ENCODE measurements around the gene CREB3L4.

- TF ChIP-seq CTCF (IDR thresholded peaks at IDR 0.05; ENCODE audit: low read depth, low read length, poor library complexity, severe bottlenecking) (no peak), EZH2phosphoT487 (IDR thresholded peaks at IDR 0.05; ENCODE audit: borderline replicate concordance, low read length) (no peak)
Measured at GRCh38 chr1:153990468-153991150, 22.9 kb downstream of the CREB3L4 start, which contains the start of gene RPS27.
